ENCODE results near the gene RASIP1.
A peak's percentile ranks its signal among the peaks of the same experiment; 100 is the strongest.
"Not testable (repeated sequence)": the region's sequence is repeated elsewhere in the genome, so short reads cannot be mapped to it uniquely, and the experiment has no call there.

RASIP1 gene

GRCh38 chr19:48734625-48735024 lies 5.8 kb downstream of the RASIP1 start:
- no peak for DNase-seq (ENCODE audit: low spot score)

GRCh38 chr19:48731452-48731851 lies 9.0 kb downstream of the RASIP1 start:
- no peak for DNase-seq (ENCODE audit: low spot score)

GRCh38 chr19:48728911-48729664 lies 11.3 kb downstream of the RASIP1 start:
- DNase-seq (ENCODE audit: low spot score): no peak

GRCh38 chr19:48726556-48726955 lies 13.9 kb downstream of the RASIP1 start:
- no peak for DNase-seq (ENCODE audit: low spot score)

DNA sequence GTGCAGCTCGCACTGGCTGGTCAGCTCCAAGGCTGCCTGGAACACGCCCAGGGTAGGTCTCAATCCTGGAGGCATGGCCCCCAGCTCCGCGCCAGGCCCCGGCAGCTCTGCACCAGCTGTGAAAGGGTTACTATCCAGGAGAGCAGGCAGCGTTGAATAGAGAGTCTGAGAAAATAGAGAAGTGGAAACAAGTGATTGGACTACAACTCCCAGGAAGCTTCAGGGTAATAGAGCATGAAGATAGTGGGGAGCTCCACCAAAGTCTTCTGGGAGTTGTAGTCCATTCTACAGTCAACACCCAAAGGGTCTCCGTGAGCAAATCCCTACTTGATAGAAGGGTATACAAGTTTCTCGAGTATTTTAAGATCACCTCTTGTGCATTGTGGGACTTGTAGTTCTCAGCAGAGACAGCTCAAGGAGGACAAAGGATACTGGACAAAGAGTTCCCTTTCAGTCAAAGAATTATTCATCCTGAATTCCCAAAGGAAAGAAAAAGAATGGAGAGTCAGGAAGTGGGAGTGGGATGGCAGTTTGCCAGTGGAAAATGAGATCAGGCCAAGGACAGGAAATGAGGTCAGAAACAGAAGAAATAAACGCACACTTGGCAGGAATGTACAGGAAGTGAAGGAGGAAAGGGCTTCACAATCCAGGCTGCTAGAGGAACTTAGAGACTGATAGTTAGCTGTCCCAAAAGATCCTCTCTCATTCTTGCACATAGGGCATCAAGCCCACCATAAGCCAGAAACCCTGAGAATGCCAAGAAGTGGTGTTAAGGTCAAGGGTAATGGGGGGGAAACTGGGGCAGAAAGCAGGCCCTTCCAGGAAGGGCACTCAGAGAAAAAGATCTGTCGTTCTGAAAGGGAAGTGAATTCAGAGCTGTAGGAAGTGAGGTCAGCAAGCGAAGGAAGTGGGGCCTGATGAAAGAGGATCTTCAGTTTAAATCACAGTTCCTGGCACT lies 15.3 kb downstream of the RASIP1 start:
- peak; percentile 62 for DNase-seq (ENCODE audit: low spot score)

DNA sequence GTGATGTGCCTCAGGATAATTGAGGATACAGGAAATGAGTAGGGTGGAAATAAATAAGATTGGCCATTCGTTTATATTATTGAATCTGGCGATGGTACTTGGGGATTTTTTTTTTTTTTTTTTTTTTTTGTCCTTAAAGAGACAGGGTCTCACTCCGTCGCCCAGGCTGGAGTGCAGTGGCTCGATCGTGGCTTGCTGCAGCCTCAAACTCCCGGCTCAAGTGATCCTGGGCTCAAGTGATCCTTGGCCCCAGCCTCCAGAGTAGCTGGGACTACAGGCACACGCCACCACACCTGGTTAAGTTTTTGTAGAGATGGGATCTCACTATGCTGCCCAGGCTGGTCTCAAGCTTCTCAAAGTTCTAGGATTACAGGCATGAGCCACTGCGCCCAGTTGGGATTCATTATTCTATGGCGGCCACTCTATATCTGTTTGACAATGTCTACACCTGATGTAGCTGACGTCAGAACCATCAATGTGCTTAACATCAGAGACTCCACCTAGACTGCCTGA lies 18.2 kb downstream of the RASIP1 start:
- no peak for DNase-seq (ENCODE audit: low spot score)

- peak; percentile 94 for DNase-seq (ENCODE audit: low spot score)
These were observed 19.7 kb downstream of the RASIP1 start for GRCh38 chr19:48720613-48721296.

DNA sequence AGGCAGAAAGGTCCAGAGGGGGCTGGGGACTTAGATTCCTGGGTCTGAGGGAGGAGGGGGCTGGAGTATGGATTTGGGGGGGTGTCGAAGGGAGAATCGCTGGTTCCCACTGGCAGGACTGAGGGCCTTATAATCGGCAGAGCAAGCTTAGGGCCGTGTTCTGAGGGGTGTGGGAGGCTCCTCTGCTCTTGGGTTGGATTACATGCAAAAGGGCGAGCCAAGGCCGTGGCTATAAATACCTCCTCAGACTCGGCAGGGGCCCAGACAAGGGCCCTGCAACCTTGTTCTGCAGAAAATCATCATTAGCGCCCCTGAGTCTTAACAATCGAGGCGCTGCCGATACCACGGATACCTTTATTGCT lies 20.2 kb downstream of the RASIP1 start:
- no peak for DNase-seq (ENCODE audit: low spot score)

DNA sequence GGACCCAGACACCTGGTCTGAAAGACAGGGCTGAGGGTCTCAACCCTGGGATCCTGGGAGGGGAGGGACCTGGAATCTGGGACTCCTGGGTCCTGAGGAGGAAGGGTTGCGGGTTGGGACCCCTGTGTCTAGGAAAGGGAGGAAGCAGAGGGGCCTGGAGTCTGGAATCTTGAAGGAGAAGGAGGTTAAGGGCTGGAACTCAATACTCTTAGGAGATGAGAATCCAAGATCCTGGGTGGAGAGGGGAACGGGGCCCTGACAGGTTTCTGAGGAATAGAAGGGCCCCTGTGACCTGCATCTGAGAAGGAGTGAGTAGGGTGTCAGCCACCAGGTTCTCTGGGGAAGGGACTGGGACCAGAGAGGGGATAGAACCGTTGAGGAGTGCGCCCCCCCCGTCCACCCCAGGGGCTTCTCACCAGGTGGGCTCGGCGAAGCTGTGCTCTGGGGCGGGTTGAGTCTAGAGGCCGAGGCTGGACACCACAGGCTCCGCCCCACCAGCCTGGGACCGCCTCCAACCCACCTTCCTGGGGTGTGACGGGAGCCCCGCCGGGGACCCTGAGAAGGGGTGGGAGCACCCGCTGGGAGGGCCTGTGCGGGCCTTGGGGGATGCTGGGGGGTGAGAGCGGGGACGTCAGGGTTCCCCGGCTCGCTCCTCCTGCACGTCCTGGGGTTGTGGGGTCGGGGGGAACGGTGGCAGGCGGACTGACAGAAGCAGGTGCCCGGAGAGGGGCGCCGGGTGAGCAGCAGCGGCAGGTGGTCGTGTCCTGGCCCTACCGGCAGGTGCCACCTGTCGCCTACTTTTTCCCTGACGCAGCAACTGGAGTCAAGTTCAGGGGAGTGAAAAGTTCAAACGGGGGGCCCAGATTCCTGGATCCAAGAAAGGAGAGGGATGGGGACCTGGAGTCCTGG lies 20.9 kb downstream of the RASIP1 start, which contains the start of gene MAMSTR:
Gene MAMSTR (minus strand): TSS at position 463 of the 909 bp plus-strand sequence. CDS start 694 bp downstream, outside the sequence.
- DNase-seq (ENCODE audit: low spot score): no peak

GRCh38 chr19:48718711-48719231 lies 21.6 kb downstream of the RASIP1 start:
- DNase-seq (ENCODE audit: low spot score): no peak

GRCh38 chr19:48718106-48718505 lies 22.3 kb downstream of the RASIP1 start:
- DNase-seq (ENCODE audit: low spot score): not testable (repeated sequence)

DNA sequence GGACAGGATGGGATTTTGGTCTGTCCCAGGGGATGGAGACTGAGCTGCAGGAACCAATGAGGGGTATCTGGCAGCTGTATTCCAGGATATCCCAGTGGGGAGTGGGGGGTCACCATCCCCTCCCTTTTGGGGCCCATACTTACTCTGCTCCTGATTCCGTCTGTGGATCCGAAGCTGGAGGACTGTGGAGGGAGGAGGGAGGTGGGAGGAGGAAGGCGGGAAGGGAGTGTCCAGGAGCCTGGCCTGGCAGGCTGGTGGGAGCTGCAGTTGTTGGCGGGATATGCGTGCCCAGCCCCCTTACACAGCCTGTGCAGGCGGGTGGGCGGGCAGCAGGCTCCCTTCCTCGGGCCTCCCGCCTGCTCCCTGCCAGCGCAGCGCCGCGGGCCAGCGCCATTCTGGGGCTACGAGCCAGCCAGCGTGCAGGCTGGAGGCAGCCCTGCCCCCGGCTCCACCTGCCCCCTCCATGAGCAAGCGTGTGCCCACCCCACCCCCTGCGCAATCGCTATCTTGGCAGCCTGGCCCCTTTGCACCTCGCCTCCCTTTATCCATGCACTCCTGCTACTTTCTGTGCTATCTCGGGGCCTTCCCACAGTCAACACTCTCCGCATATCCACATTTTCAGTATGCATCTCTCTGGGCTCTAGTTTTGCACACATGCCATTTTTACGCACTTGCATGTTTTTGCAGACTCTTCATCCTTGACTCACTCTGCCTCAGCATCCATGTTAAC lies 23.7 kb downstream of the RASIP1 start:
- no peak for DNase-seq (ENCODE audit: low spot score)

DNA sequence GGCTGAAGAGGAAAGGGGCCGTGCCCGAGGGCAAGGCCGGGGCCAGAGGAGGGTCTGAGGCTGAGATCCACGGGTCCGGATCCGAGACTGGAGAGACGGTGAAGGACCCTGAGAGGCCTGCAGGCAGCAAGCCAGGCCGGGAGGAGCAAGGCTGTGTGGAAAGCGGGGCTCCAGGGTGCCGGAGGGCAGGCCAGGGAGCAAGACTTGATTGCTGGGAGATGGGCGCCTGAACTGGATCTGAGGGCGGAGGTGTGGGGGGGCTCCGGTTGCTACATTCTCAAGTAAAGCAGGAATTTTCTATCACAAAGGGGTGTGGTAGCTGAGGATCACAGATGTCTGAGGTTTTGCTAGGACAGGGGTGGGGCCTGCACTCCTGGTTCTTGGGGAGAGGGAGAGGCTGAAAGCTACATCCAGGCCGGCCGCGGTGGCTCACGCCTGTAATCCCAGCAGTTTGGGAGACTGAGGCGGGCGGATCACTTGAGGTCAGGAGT lies 24.7 kb downstream of the RASIP1 start:
- DNase-seq (ENCODE audit: low spot score): no peak

DNA sequence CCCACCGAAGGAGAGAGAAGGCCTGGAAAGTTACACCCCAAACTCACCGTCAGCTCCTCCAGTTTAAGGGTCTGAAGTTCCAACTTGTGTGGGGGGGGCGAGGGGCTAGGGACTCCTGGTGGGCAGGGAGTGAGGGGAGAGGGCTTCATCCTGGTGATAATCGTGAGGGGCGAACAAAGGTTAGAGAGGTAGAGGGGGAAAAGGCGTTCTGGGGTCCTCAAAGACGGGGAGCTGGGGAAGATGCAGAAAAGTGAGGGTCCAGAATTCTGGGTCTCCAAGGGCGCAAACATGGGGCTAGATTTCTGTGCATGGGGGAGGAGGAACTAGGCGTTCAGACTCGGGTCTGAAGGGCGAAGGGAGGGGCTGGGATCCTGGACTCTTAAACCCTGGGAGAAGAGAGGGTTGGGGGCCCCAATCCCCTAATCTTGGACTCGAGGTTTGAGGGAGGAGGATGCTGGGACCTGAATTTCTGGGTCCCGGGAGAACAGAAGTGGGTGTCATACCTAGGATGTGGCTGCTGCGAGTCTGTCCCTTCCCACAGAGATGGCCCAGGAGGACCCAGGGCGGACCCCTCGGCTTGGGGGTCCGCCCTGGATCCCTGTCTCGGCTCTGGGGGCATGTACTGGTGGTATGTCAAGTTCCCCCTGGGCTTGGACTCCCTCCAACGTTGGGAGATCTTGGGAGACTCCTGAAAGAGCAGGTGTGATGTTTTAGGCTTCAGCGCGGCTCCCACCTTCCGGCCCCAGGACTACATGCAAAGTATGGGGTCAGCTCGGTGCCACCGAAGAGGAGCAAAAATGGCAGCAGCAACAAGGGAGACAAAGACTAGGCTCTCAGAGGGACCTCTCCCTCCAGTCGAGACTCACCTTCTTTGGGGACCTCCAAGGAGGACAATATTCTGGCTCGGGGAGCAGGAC lies 25.4 kb downstream of the RASIP1 start:
- no peak for DNase-seq (ENCODE audit: low spot score)

GRCh38 chr19:48713864-48714755 lies 26.3 kb downstream of the RASIP1 start:
- DNase-seq (ENCODE audit: low spot score): peak; percentile 99

DNA sequence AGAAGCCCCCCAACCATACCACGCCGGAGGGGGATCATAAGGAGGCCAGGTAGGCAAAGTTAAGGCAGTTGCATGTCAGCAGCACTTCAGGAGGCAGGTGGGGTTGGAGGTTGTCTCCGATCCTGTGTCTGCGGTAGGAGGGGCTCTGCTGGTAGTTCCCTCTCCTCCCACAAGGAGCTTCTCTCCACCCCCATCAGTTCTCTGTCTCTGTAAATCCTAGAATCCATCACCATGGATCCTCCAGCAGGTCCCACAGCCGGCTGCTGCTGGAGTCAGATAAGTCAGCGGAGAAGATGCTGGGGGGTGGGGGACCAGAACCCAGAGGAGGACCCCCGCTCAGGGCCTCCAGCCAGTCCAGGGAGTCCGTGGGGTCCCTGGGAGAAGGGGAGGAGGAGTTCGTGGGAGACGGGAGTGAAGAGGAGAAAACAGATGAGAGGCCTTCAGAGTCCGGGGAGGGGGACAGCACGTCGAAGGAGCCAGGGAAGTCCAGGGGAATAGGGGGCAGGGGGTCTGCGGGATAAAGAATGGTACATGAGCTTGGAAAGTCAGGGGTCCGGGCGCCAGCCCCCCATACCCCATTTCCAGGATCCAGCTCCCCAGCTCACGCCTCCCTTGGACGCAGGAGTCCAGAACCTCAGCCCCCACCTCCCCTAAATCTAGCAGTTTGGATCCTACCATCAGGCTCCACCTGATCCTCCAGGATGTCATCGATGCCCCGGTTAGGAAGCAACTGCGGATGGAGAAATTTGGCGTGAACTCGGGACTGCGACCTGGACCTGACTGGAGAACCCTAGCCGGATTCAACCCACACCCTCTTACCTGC lies 27.2 kb downstream of the RASIP1 start:
- peak; percentile 66 for DNase-seq (ENCODE audit: low spot score)

DNA sequence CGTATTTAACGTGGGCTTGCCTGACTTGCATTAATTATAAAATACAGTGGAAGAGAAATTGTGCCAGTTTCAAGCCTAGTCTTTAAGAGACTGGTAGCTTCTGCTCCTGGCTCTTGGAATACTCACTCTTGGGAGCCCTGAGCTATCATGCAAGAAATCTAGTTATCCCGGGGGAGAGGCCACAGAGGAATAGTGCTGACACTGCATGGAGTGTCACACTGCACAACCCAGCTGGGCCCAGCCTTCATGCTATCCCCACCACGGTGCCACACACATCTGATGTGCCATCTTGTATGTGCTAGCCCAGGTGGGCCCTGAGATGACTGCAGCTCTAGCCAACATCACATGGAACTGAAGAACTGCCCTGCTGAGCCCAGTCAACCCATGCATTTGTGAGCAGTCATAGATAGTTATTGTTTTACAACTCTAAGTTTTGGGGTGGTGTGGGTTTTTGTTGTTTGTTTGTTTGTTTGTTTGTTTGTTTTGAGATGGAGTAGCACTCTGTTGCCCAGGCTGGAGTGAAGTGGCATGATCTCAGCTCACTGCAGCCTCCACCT lies 29.2 kb downstream of the RASIP1 start:
- no peak for DNase-seq (ENCODE audit: low spot score)

All from D341Med (cell line).